Measurements from ENCODE around the gene RABGAP1L.
"Not testable (repeated sequence)": the region's sequence is repeated elsewhere in the genome, so short reads cannot be mapped to it uniquely, and the experiment has no call there.

RABGAP1L gene

DNA sequence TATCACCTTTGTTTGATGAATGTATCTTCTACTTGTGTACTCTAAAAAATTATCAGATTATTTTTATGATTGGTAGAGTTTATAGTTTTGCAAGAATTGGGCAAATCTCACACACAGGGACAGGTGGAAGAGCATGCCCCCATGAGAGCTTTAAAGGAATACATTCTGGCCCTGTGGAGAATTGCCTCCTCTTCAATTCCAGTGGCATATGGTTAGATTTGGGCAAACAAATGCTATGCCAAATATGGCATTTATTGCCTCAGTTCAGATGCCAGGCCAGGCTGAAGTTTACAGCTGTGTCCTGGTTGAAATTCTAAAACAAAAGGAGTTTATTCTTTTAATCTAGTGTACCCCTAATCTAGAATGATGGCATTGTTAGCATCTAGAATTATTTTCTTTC is 678.1 kb downstream of the RABGAP1L start:
- Mint-ChIP-seq H3K4me1 (no peaks in the 10 kb centered on the region), H3K27ac (no peak overlapping the region), H3K4me3 (no peak overlapping the region), H3K27me3 (ENCODE audit: low read depth, poor library complexity) (peaks cover 4% of the 10 kb centered on the region), H3K36me3 (ENCODE audit: low read depth) (no peaks in the 10 kb centered on the region), H3K9me3 (no peaks in the 10 kb centered on the region)
- DNase-seq: no peak
- TF ChIP-seq, protein P1, sequence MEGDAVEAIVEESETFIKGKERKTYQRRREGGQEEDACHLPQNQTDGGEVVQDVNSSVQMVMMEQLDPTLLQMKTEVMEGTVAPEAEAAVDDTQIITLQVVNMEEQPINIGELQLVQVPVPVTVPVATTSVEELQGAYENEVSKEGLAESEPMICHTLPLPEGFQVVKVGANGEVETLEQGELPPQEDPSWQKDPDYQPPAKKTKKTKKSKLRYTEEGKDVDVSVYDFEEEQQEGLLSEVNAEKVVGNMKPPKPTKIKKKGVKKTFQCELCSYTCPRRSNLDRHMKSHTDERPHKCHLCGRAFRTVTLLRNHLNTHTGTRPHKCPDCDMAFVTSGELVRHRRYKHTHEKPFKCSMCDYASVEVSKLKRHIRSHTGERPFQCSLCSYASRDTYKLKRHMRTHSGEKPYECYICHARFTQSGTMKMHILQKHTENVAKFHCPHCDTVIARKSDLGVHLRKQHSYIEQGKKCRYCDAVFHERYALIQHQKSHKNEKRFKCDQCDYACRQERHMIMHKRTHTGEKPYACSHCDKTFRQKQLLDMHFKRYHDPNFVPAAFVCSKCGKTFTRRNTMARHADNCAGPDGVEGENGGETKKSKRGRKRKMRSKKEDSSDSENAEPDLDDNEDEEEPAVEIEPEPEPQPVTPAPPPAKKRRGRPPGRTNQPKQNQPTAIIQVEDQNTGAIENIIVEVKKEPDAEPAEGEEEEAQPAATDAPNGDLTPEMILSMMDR (IDR thresholded peaks at IDR 0.05): no peak

DNA sequence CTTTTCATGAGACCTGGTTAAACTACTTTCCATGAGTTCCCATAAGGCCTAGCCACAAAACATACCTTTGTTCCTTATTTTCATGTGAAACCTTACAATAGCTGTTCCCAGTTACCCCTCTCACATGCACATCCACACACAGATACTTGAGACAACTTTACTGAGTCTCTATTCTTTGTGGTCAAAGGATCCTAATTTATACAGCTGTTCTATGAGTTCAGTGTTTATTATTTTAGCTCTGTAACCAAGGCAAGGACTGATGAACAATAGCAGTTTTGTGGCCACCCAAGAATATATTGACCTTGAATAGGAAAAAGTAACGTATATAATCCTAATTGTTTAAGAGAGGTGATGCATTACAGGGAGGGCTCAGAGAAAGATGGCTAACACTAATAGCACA is 679.9 kb downstream of the RABGAP1L start:
- H3K9me3 Mint-ChIP-seq: no peaks in the 10 kb centered on the region
- TF ChIP-seq, protein P1 (IDR thresholded peaks at IDR 0.05): no peak
- no peak overlapping the region for H3K27ac Mint-ChIP-seq
- H3K4me1 Mint-ChIP-seq: no peaks in the 10 kb centered on the region
- no peak for DNase-seq
- no peak overlapping the region for H3K4me3 Mint-ChIP-seq
- peaks cover 4% of the 10 kb centered on the region for H3K27me3 Mint-ChIP-seq (ENCODE audit: low read depth, poor library complexity)
- no peaks in the 10 kb centered on the region for H3K36me3 Mint-ChIP-seq (ENCODE audit: low read depth)

DNA sequence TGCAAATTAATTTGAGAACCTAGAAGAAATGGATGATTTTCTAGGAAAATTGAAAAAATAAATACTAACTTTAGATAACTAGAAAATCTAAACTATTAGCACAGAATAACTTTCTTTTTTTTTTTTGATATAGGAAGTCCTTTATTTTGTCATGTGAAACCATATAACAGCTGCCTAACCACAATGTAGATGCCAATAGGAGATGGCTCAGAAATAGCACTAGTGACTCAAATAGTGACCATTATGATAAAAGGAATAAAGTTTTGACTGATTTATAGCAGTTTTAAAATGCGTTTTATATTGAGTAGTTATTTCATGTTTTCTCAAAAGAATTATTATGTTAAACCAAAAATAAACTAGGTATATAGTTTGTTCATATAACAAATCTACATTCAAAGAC is 682.4 kb downstream of the RABGAP1L start:
- Mint-ChIP-seq H3K27ac (no peak overlapping the region), H3K9me3 (no peaks in the 10 kb centered on the region), H3K4me1 (no peaks in the 10 kb centered on the region), H3K36me3 (ENCODE audit: low read depth) (no peaks in the 10 kb centered on the region), H3K27me3 (ENCODE audit: low read depth, poor library complexity) (peaks cover 4% of the 10 kb centered on the region), H3K4me3 (no peak overlapping the region)
- DNase-seq: no peak
- TF ChIP-seq, protein P1 (IDR thresholded peaks at IDR 0.05): no peak

DNA sequence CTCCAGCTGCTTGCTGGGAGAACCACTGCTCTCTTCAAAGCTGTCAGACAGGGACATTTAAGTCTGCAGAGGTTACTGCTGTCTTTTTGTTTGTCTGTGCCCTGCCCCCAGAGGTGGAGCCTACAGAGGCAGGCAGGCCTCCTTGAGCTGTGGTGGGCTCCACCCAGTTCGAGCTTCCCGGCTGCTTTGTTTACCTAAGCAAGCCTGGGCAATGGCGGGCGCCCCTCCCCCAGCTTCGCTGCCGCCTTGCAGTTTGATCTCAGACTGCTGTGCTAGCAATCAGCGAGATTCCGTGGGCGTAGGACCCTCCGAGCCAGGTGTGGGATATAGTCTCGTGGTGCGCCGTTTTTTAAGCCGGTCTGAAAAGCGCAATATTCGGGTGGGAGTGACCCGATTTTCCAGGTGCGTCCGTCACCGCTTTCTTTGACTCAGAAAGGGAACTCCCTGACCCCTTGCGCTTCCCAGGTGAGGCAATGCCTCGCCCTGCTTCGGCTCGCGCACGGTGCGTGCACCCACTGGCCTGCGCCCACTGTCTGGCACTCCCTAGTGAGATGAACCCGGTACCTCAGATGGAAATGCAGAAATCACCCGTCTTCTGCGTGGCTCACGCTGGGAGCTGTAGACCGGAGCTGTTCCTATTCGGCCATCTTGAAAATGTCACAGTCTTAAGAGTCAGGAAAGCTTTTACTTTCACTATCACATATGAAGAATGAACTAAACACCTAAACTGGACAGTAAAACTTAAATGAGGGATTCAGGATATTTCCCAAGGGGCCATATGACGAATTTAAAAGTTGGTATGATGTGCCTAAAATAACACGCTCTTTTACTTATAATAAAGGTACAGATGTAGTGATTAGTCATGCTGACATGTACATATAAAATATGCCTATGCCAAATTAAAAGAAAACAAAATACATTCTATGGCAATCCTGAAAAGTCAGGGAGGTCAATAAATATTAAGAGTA is 689.6 kb downstream of the RABGAP1L start:
- peak overlapping the region; percentile 75 for H3K4me3 Mint-ChIP-seq
- not testable (repeated sequence) for H3K27me3 Mint-ChIP-seq (ENCODE audit: low read depth, poor library complexity)
- H3K27ac Mint-ChIP-seq: peak overlapping the region; percentile 86

DNA sequence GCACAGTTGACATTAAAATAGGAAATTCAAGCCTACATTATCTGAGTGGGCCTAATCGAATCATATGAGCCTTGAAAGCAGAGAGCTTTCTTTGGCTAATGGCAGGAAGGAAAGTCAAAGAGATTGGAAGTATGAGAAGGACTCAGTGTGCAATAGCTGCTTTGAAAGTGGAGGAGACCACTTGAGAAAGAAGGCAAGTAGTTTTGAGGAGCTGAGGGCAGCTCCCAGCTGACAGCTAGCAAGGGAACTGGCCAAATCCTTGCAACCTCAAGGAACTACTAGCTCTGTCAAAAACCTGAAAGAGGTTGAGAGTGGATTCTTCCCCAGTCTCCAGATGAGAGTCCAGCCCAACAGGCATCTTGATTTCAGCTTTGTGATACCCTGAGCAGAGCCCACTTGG is 691.4 kb downstream of the RABGAP1L start:
- TF ChIP-seq, protein P1 (IDR thresholded peaks at IDR 0.05): no peak
- DNase-seq: no peak
- Mint-ChIP-seq H3K27me3 (ENCODE audit: low read depth, poor library complexity) (no peaks in the 10 kb centered on the region), H3K4me3 (no peak overlapping the region), H3K9me3 (peaks cover 13% of the 10 kb centered on the region), H3K36me3 (ENCODE audit: low read depth) (peaks cover 12% of the 10 kb centered on the region), H3K4me1 (peaks cover 5% of the 10 kb centered on the region), H3K27ac (no peak overlapping the region)

More for the DNA sequence above, 689.6 kb downstream of the RABGAP1L start:
- not testable (repeated sequence) for DNase-seq, H3K4me1 Mint-ChIP-seq
- Mint-ChIP-seq H3K36me3 (ENCODE audit: low read depth) (peaks cover 12% of the 10 kb centered on the region), H3K9me3 (peaks cover 13% of the 10 kb centered on the region)

DNA sequence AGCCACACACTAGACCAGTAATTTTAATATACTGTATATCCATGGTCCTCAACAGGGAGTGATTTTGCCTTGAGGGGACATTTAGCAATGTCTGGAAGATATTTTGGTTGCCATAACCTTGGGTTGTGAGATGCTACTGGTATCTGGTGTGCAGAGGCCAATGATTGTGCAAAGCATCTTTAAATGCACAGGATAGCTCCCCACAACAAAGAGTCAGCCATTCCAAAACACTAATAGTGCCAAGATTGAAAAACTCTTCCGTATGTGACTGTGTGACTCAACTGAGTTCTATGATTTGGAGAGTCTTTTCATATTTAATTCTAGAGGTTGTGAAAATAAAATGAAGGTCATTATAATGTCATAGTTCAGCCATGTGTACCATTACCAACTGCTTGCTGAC is 699.0 kb downstream of the RABGAP1L start:
- H3K4me3 Mint-ChIP-seq: no peak overlapping the region
- no peaks in the 10 kb centered on the region for H3K36me3 Mint-ChIP-seq (ENCODE audit: low read depth)
- H3K4me1 Mint-ChIP-seq: no peaks in the 10 kb centered on the region
- no peak for DNase-seq
- no peak overlapping the region for H3K27ac Mint-ChIP-seq
- TF ChIP-seq, protein P1 (IDR thresholded peaks at IDR 0.05): no peak
- no peaks in the 10 kb centered on the region for H3K9me3 Mint-ChIP-seq
- H3K27me3 Mint-ChIP-seq (ENCODE audit: low read depth, poor library complexity): peaks cover 2% of the 10 kb centered on the region
